ENCODE data around the gene CLIP3. TPM values are rescaled to one million over a fixed set of nuclear protein-coding genes. Genes with fewer than 3 reads are reported as not detected.

Gene CLIP3
- total and polyA plus RNA-seq, 9 of the 15 experiments (the other 6 are each of a cell fraction or from before 2014, with no cell fraction given), result 0.01 to 0.50 (median 0.15) TPM; not detected in 1

GRCh38 chr19:36054733-36055686 lies 22.3 kb upstream of the CLIP3 start, which contains the start of gene WDR62 (continued):
- TF ChIP-seq GABPA (tag; conservative IDR thresholded peaks at IDR 0.05; ENCODE audit: low read depth) (no peak), FOXM1 (IDR thresholded peaks at IDR 0.05; ENCODE audit: low read depth) (peak; percentile 91), FOXM1 (CRISPR knock-in tag; IDR thresholded peaks at IDR 0.05; ENCODE audit: low read depth) (peak; percentile 89; the same call in 1 of the 2 replicates), ARID1B (IDR thresholded peaks at IDR 0.05) (no peak), CTCFL (IDR thresholded peaks at IDR 0.05; ENCODE audit: borderline replicate concordance, insufficient read depth, low read depth, low read length, poor library complexity, severe bottlenecking) (no peak), CAMTA2 (CRISPR knock-in tag; conservative IDR thresholded peaks at IDR 0.05) (no peak), PBX2 (CRISPR knock-in tag; IDR thresholded peaks at IDR 0.05; ENCODE audit: low read depth) (no peak), PBX2 (tag; conservative IDR thresholded peaks at IDR 0.05; ENCODE audit: low read depth) (no peak), E2F5 (CRISPR knock-in tag; IDR thresholded peaks at IDR 0.05) (no peak), ZBTB2 (IDR thresholded peaks at IDR 0.05) (no peak), DMBX1 (CRISPR knock-in tag; IDR thresholded peaks at IDR 0.05; ENCODE audit: borderline replicate concordance) (no peak), SIRT6 (IDR thresholded peaks at IDR 0.05; ENCODE audit: low read depth, low read length) (no peak), ZNF140 (CRISPR knock-in tag; IDR thresholded peaks at IDR 0.05) (no peak), HNRNPLL (IDR thresholded peaks at IDR 0.05; ENCODE audit: low read depth, low read length, poor library complexity, severe bottlenecking) (no peak), AFF4 (CRISPR knock-in tag; IDR thresholded peaks at IDR 0.05) (no peak)

All from K562 (cell line).